T-cell (primary cell): Measurements from ENCODE around the gene SOWAHA. TPM values are rescaled to one million over a fixed set of nuclear protein-coding genes. Genes with fewer than 3 reads are reported as not detected.

Experiments used
- ATAC-seq, 4 experiments: fragments of 200-7000 bp in 3 of 4; fragments of 150-1000 bp in 1 of 4; cut with Tn5 transposase; replicated peaks in 1 of 4; 1 replicate in 3 of 4; 2 replicates in 1 of 4; pipeline ENCODE4 v1.10.0; 2021; ENCODE audit warnings: moderate library complexity in 3 of 4, mild to moderate bottlenecking in 2 of 4, moderate number of reproducible peaks in 1 of 4
- CTCF ChIA-PET, 2 donors: fragments of 300-600 bp; sonication (Branson Sonifier 250); formaldehyde crosslinking; loops; one replicate each; lab custom pipeline; 2022; ENCODE audit warnings: antibody characterized with exemption in 2 of 2; lab: Charles Lee
- POLR2A ChIA-PET, 2 donors: fragments of 300-600 bp; sonication (Branson Sonifier 250); formaldehyde crosslinking; loops; one replicate each; lab custom pipeline; 2022; ENCODE audit warnings: antibody characterized with exemption in 2 of 2; lab: Charles Lee
- DNase-seq, 35 experiments: peaks; one replicate each; pipeline versions ENCODE4 v3.0.0 to v3.0.0-alpha.2; 2013 to 2023
- H3K27ac ChIP-seq: one replicate; pipeline ENCODE4 v1.5.1; 2013; ENCODE audit warnings: low read length
- H3K27me3 ChIP-seq, 2 experiments: replicated peaks in 1 of 2; 1 replicate in 1 of 2; 2 replicates in 1 of 2; pipeline versions ENCODE4 v1.6.1 to v1.7.0; 2013; ENCODE audit warnings: low read length in 1 of 2, mixed read lengths in 1 of 2; ENCODE audit not compliant: control insufficient read depth in 2 of 2, insufficient read depth in 2 of 2; ENCODE audit errors: extremely low read depth in 1 of 2
- H3K36me3 ChIP-seq, 2 donors: 1 replicate in 1 of 2; 2 replicates in 1 of 2; pipeline versions ENCODE4 v1.6.1 to v1.7.0; 2013; ENCODE audit warnings: low read length in 1 of 2; ENCODE audit not compliant: control insufficient read depth in 2 of 2, insufficient read depth in 1 of 2; ENCODE audit errors: extremely low read depth in 1 of 2
- H3K4me1 ChIP-seq, 2 experiments: 1 replicate in 1 of 2; 2 replicates in 1 of 2; pipeline versions ENCODE4 v1.6.1 to v1.7.0; 2013; ENCODE audit warnings: low read length in 2 of 2, mixed read lengths in 1 of 2; ENCODE audit not compliant: insufficient read depth in 2 of 2, control insufficient read depth in 1 of 2; ENCODE audit errors: extremely low read depth in 1 of 2
- H3K4me3 ChIP-seq, 2 donors: 1 replicate in 1 of 2; 2 replicates in 1 of 2; pipeline versions ENCODE4 v1.5.1 to v1.7.0; 2013; ENCODE audit warnings: mild to moderate bottlenecking in 2 of 2, low read length in 1 of 2, moderate library complexity in 1 of 2; ENCODE audit not compliant: control insufficient read depth in 1 of 2; ENCODE audit errors: extremely low read depth in 1 of 2
- H3K9me3 ChIP-seq: 2 replicates; pipeline ENCODE4 v1.7.0; 2013
- H3K27ac Mint-ChIP-seq, 2 donors: one replicate each; pipeline ENCODE4 v1.8.0; 2020 to 2021; ENCODE audit warnings: mild to moderate bottlenecking in 2 of 2, mixed read lengths in 2 of 2
- H3K27me3 Mint-ChIP-seq, 2 donors: one replicate each; pipeline ENCODE4 v1.8.0; 2021 to 2022; ENCODE audit warnings: mixed read lengths in 2 of 2
- H3K36me3 Mint-ChIP-seq: one replicate; pipeline ENCODE4 v1.8.0; 2021; ENCODE audit warnings: mixed read lengths
- H3K4me1 Mint-ChIP-seq, 3 donors: one replicate each; pipeline ENCODE4 v1.8.0; 2020 to 2022; ENCODE audit warnings: mixed read lengths in 3 of 3, mild to moderate bottlenecking in 1 of 3
- H3K4me3 Mint-ChIP-seq, 3 donors: one replicate each; pipeline ENCODE4 v1.8.0; 2020 to 2022; ENCODE audit warnings: mild to moderate bottlenecking in 3 of 3, mixed read lengths in 3 of 3, moderate library complexity in 3 of 3
- H3K9me3 Mint-ChIP-seq, 3 donors: one replicate each; pipeline ENCODE4 v1.8.0; 2020 to 2022; ENCODE audit warnings: mixed read lengths in 3 of 3
- WGBS: methylation state at CpG from one replicate; pipeline ENCODE4 v1.1.5; 2013; ENCODE audit warnings: missing lambda C conversion rate; ENCODE audit not compliant: insufficient coverage; 5-methylcytosine and 5-hydroxymethylcytosine counted together
- total RNA-seq, 35 experiments: library from RNA in 6 of 35; stranded (reverse) in 6 of 35; fragments of 120-200 nt in 1 of 35; gene quantifications; one replicate each; pipeline versions ENCODE4 v1.2.1 to v1.2.4 and lab custom pipeline; 2013 to 2026

Gene SOWAHA
- total RNA-seq, 5 donors from 2014 or later (not counting 1 experiment from before 2014, with no cell fraction given): not detected

DNA sequence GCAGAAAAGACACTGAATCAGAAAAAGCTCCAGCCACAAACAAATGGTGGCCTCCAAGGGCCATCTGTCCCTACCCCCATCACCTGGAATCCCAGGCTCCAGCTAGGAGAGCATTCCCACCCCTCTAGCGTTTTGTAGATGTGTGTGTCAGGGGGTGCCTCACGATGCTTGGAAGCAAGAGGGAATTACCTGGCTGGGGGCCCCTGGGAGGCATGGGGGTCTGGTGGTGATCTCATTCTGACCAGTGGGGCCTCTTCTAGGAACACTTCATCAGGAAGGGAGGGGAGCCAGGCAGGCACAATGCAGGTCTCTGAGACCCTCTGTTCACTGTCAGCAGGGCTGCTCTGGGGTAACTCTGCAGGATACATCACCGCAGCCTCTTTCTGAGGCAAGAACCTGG is 11.3 kb downstream of the SOWAHA start:
- Histone ChIP-seq H3K9me3 (no peaks in the 10 kb centered on the region), H3K36me3 (no peaks in the 10 kb centered on the region), H3K27ac (no peak overlapping the region), H3K27me3 (peaks cover 6 to 75% of the 10 kb centered on the region in 2 experiments), H3K4me3 (no peak overlapping the region), H3K4me1 (peaks cover 5 to 27% of the 10 kb centered on the region in 2 experiments)
- peaks cover 12 to 20% (median 13%) of the 10 kb centered on the region in 3 donors for H3K4me1 Mint-ChIP-seq
- ChIA-PET POLR2A (no interaction called here), CTCF (no interaction called here)
- no peak overlapping the region for H3K27ac Mint-ChIP-seq
- WGBS: 100% methylated on average over 1 of the region's 3 CpGs
- ATAC-seq (no peak), DNase-seq (no peak)
- H3K4me3 Mint-ChIP-seq: peak overlapping the region in 2 of 3 donors; percentile 21 to 47
- peaks cover 32 to 61% of the 10 kb centered on the region in 2 donors for H3K27me3 Mint-ChIP-seq
- H3K9me3 Mint-ChIP-seq: no peaks in the 10 kb centered on the region
- no peaks in the 10 kb centered on the region for H3K36me3 Mint-ChIP-seq

DNA sequence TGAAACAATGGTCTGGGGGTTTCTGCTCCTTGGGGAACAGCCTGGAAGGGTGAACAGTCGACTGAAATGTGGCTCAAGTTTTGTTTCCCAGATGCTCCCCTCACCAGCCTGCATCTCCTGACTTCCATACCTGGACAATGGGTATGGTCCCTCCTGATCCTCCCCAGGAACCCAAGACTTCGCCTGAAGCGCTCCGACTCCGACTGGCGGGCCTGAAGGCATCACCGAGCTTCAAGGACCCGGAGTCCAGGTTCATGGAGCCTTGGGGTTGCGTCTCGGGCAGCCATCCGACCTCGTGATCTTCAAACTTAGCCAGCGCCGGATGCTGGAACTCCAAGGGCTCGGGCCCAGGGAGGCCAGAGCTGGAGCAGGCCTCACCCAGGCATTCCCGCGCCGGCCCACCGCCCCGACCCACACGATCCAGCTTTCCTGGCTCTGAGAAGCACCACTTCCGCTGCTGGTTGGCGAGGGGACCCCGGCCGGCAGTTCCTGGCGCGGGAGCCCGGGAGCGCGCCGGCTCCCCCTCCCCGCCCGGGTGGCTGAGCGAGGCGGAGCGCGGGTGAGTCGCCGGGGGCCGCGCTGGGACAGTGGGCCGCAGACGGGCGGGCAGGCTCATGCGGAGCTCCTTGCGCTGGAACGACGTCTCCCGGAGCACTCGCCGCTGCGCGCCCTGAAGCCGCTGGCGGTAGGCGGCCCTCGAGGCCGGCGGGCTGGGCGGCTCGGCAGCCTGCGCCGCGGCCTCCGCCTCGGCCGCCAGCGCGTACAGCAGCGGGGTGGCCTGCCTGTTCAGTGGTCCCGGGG is 12.1 kb downstream of the SOWAHA start:
- ChIA-PET CTCF (no interaction called here), POLR2A (interaction anchor here in 1 of 2 donors (0.6 kb wide), 1 partner anchor 325 kb away, joined by 4 read pairs; no protein-coding TSS in a partner anchor)
- peaks cover 6 to 19% (median 10%) of the 10 kb centered on the region in 3 donors for H3K4me1 Mint-ChIP-seq
- ATAC-seq (peak in 1 of 4 experiments; percentile 3), DNase-seq (no peak)
- H3K27me3 ChIP-seq: peaks cover 6 to 73% of the 10 kb centered on the region in 2 experiments
- peak overlapping the region in 1 of 2 donors; percentile 42 for H3K4me3 ChIP-seq
- peaks cover 29 to 63% of the 10 kb centered on the region in 2 donors for H3K27me3 Mint-ChIP-seq
- peaks cover under 1 to 24% of the 10 kb centered on the region in 2 experiments for H3K4me1 ChIP-seq
- no peak overlapping the region for H3K27ac Mint-ChIP-seq
- H3K9me3 ChIP-seq: no peaks in the 10 kb centered on the region
- 24% methylated on average over 71 of the region's 71 CpGs for WGBS
- no peaks in the 10 kb centered on the region for H3K36me3 Mint-ChIP-seq
- H3K4me3 Mint-ChIP-seq: peak overlapping the region; percentile 13 to 47 (median 21)
- no peaks in the 10 kb centered on the region for H3K9me3 Mint-ChIP-seq
- no peak overlapping the region for H3K27ac ChIP-seq
- H3K36me3 ChIP-seq: no peaks in the 10 kb centered on the region

DNA sequence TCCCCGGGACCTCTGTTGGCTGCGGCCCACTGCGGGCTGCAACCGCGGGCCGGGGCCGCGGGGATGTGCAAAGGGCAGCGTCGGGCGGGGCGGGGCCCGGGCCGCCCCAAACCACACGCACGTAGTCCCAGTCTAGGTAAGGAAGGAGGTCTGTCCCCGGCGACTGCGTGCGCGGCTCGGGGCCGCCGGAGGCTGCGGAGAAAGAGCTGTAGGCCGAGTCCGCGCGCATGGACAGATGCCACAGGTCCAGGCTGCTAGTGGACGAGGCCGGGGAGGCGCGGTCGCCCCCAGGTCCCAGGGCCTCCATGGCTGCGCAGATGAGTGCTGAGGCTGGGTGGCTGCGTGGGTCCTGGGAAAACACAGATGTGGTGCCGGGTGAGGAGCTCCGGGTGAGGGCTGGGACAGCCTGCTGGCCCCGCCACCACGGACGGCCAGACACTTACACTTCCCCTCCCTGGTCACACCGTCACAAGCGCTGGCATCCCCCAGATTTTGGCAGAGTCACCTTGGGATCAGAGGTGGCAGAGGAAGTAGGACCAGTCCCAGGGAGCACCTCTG is 12.8 kb downstream of the SOWAHA start:
- ChIA-PET CTCF (no interaction called here), POLR2A (interaction anchor here in 1 of 2 donors (0.6 kb wide), 1 partner anchor 326 kb away, joined by 4 read pairs; no protein-coding TSS in a partner anchor)
- H3K4me3 ChIP-seq: peak overlapping the region in 1 of 2 donors; percentile 42
- peak in 1 of 35 experiments; percentile 33 for DNase-seq
- peak in 3 of 4 experiments; percentile 25 to 28 (median 25) for ATAC-seq
- peaks cover 4 to 17% (median 7%) of the 10 kb centered on the region in 3 donors for H3K4me1 Mint-ChIP-seq
- H3K27ac Mint-ChIP-seq: no peak overlapping the region
- peak overlapping the region in 2 of 3 donors; percentile 31 to 49 for H3K4me3 Mint-ChIP-seq
- H3K4me1 ChIP-seq: peaks cover 0 to 26% of the 10 kb centered on the region in 2 experiments
- WGBS: 20% methylated on average over 26 of the region's 43 CpGs
- no peak overlapping the region for H3K27ac ChIP-seq
- no peaks in the 10 kb centered on the region for H3K9me3 ChIP-seq
- no peaks in the 10 kb centered on the region for H3K36me3 ChIP-seq
- no peaks in the 10 kb centered on the region for H3K9me3 Mint-ChIP-seq
- peaks cover 27 to 59% of the 10 kb centered on the region in 2 donors for H3K27me3 Mint-ChIP-seq
- no peaks in the 10 kb centered on the region for H3K36me3 Mint-ChIP-seq
- H3K27me3 ChIP-seq: peaks cover 6 to 71% of the 10 kb centered on the region in 2 experiments

GRCh38 chr5:132826424-132827082 is 13.5 kb downstream of the SOWAHA start:
- Histone ChIP-seq H3K9me3 (no peaks in the 10 kb centered on the region), H3K36me3 (no peaks in the 10 kb centered on the region), H3K4me1 (peaks cover 0 to 29% of the 10 kb centered on the region in 2 experiments), H3K27me3 (peaks cover 6 to 78% of the 10 kb centered on the region in 2 experiments), H3K27ac (no peak overlapping the region), H3K4me3 (no peak overlapping the region)
- no peaks in the 10 kb centered on the region for H3K36me3 Mint-ChIP-seq
- CTCF ChIA-PET: no interaction called here
- ATAC-seq: no peak
- peaks cover 34 to 65% of the 10 kb centered on the region in 2 donors for H3K27me3 Mint-ChIP-seq
- no peaks in the 10 kb centered on the region for H3K9me3 Mint-ChIP-seq
- POLR2A ChIA-PET: no interaction called here
- H3K4me1 Mint-ChIP-seq: peaks cover 10 to 23% (median 11%) of the 10 kb centered on the region in 3 donors
- H3K27ac Mint-ChIP-seq: no peak overlapping the region
- 88% methylated on average over 2 of the region's 6 CpGs for WGBS
- peak overlapping the region in 2 of 3 donors; percentile 37 to 49 for H3K4me3 Mint-ChIP-seq
- DNase-seq: no peak

DNA sequence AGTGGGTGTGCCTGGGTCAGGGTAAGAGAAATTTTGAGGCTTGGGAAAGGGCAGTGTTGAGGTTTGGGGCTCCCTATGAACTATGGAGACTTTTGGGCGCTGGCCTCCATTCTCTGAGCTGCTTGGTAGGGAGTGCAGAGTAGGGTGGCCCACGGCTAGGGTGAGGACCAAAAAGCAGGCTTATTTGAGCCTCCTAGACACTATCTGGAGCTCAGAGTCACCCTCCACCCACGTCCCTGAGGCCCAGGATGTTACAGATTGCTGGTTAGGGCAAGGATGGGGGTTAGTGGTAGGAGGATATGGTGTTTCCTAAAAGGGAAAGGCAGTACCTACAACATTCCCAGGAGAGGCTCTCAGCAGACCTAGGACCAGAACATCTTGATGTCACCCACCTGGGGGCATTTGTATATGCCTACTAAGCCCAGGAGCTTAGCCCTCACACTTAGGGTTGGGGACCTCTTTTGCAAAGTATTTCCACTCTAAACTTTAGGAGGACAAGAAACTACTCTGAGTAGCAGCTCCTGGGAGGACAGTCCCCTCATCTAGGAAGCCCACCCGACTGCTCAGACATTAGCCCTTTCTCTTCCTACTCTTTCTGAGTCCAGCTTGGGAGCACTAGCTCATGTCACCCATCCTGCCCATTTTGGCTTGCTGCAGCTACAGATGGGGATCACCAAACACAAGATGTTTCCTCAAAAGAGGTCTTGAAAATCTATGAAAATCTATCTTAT is 15.0 kb downstream of the SOWAHA start:
- Mint-ChIP-seq H3K27ac (no peak overlapping the region), H3K4me1 (peaks cover 10 to 23% (median 11%) of the 10 kb centered on the region in 3 donors), H3K9me3 (no peaks in the 10 kb centered on the region), H3K4me3 (no peak overlapping the region), H3K36me3 (no peaks in the 10 kb centered on the region), H3K27me3 (peaks cover 34 to 67% of the 10 kb centered on the region in 2 donors)
- Histone ChIP-seq H3K27me3 (peaks cover 6 to 74% of the 10 kb centered on the region in 2 experiments), H3K4me3 (no peak overlapping the region), H3K27ac (no peak overlapping the region), H3K4me1 (peaks cover 0 to 29% of the 10 kb centered on the region in 2 experiments), H3K9me3 (no peaks in the 10 kb centered on the region), H3K36me3 (no peaks in the 10 kb centered on the region)
- ChIA-PET POLR2A (interaction anchor here in 1 of 2 donors (1.0 kb wide), 1 partner anchor 65 kb away, joined by 3 read pairs; no protein-coding TSS in a partner anchor), CTCF (interaction anchor here in 1 of 2 donors (0.6 to 2.0 kb wide), 6 partner anchors 8 to 184 kb away, joined by 3 to 10 read pairs (median 4); partner anchors contain the start of genes LEAP2 and SOWAHA)
- DNase-seq (no peak), ATAC-seq (no peak)
- WGBS: 88% methylated on average over 1 of the region's 4 CpGs
